Measurements from ENCODE around the gene OGFOD1.

GRCh38 chr16:56513091-56513490, 61.7 kb downstream of the OGFOD1 start:
- TF ChIP-seq CTCF (IDR thresholded peaks at IDR 0.05) (no peak), POLR2A (IDR thresholded peaks at IDR 0.05) (no peak)

Data from right lobe of liver (tissue), 4 donors.